Measurements from ENCODE around the gene WNT8B.

Gene WNT8B

DNA sequence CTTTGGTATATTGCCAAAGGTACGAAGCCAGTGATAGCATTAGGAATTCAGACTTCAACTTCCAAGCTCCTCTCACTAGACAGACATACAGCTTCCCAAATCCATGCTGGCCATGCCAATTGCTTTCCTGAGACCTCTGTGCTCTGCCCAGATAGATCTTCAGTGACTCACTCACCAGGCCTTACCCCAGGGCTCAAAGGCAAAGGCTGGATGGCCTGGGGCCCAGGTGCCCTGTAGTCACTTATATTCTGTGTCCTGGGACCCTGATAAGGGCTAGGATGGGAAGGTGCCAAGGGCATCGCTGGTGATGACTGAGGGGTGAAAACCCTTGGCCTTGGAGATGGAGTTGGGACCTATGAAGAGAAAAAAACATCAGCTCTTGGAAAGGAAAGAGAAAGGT is 27.7 kb downstream of the WNT8B start:
- H3K4me3 ChIP-seq (replicated peaks; ENCODE audit: low read depth, low read length) = no peak overlapping the region
- TF ChIP-seq, protein P1, sequence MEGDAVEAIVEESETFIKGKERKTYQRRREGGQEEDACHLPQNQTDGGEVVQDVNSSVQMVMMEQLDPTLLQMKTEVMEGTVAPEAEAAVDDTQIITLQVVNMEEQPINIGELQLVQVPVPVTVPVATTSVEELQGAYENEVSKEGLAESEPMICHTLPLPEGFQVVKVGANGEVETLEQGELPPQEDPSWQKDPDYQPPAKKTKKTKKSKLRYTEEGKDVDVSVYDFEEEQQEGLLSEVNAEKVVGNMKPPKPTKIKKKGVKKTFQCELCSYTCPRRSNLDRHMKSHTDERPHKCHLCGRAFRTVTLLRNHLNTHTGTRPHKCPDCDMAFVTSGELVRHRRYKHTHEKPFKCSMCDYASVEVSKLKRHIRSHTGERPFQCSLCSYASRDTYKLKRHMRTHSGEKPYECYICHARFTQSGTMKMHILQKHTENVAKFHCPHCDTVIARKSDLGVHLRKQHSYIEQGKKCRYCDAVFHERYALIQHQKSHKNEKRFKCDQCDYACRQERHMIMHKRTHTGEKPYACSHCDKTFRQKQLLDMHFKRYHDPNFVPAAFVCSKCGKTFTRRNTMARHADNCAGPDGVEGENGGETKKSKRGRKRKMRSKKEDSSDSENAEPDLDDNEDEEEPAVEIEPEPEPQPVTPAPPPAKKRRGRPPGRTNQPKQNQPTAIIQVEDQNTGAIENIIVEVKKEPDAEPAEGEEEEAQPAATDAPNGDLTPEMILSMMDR (IDR thresholded peaks at IDR 0.05; ENCODE audit: low read length, missing control alignments) = no peak

DNA sequence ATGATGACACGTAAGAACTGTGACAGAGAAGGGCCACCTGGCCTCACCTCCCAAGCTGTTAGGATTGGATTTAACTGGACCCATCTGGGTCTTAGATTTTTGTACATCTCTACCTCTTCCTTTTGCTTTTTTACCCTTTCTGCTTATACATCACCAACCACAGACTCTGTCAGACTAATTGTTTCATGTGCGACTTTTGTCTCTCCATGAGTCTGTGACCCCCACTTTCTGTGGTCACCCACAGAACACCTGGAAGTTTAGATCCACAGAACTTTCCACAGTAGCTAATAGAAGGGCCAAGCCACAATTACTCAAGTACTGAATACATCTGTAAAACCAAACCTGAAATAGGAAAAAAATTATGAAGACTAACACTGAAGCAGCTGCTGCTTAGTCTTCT is 33.8 kb downstream of the WNT8B start:
- H3K4me3 ChIP-seq (replicated peaks; ENCODE audit: low read depth, low read length) = no peak overlapping the region
- TF ChIP-seq, protein P1 (IDR thresholded peaks at IDR 0.05; ENCODE audit: low read length, missing control alignments) = no peak
- no peak for DNase-seq (ENCODE audit: low read depth)

More for the DNA sequence above, 27.7 kb downstream of the WNT8B start:
- DNase-seq (ENCODE audit: low read depth) = no peak

DNA sequence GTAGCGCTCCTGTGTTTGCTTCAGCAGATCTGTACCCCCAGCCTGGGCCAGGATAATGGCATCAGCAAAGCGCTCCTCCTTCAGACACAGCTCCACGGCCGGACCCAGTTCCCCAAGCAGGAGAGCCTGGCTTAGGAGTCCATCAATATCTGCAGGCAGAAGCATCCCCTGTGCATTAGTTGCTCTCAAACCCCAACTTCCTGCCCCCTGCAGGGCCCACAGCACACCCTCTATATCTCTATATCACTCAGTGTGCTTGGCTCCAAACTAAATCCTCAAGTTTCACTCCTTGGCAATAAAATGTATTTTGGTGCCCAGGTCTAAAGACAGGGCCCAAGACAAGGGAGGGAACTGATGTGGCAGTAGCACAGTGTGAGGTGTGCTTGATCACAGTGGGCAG is 35.2 kb downstream of the WNT8B start:
- H3K4me3 ChIP-seq (replicated peaks; ENCODE audit: low read depth, low read length) = no peak overlapping the region
- TF ChIP-seq, protein P1 (IDR thresholded peaks at IDR 0.05; ENCODE audit: low read length, missing control alignments) = no peak
- no peak for DNase-seq (ENCODE audit: low read depth)

DNA sequence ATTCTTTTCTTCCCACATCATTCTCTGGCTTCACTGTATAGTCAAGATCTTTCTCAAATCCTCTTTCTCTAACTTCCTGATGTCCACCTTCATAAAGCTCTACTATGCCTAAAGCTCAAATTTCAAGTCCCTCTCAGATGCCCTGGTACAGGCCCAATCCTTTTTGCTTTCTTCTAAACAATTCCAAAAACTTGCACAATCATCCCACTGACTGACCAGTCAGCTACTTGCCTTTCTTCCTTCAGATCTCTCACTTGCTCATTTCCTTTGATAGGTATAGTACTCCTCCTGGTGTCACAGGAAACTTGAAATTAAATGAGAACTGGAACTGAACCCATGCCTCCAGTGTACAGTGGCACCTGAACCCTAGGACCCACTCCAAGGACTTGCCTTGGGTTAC is 38.6 kb downstream of the WNT8B start:
- TF ChIP-seq, protein P1 (IDR thresholded peaks at IDR 0.05; ENCODE audit: low read length, missing control alignments) = no peak
- no peak overlapping the region for H3K4me3 ChIP-seq (replicated peaks; ENCODE audit: low read depth, low read length)
- DNase-seq (ENCODE audit: low read depth) = peak; percentile 35

DNA sequence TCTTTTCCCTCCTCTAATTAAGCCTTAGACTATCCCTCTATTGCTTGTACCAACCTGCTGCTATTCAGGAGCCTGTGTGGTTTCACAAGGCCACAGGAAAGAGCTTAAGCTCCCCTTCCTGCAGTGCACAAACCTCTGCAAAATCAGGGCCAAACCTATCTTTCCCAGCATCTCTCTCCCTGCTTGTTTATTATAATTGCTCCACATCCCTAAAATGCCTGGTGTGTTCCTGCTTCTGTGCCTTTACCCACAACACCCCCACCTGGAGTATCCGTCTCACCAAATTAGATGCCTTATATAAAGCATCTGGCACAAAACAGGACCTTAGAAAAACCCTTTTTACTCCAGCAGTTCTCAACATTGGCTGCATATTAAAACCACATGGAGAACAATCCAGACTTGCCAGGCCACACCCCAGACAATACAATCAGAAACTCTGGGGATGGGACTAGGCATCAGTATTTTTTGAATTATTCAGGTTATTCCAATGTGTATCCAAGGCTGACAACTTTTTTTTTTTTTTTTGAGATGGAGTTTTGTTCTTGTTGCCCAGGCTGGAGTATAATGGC is 40.2 kb downstream of the WNT8B start:
- no peak overlapping the region for H3K4me3 ChIP-seq (replicated peaks; ENCODE audit: low read depth, low read length)
- no peak for DNase-seq (ENCODE audit: low read depth)
- TF ChIP-seq, protein P1 (IDR thresholded peaks at IDR 0.05; ENCODE audit: low read length, missing control alignments) = no peak

DNA sequence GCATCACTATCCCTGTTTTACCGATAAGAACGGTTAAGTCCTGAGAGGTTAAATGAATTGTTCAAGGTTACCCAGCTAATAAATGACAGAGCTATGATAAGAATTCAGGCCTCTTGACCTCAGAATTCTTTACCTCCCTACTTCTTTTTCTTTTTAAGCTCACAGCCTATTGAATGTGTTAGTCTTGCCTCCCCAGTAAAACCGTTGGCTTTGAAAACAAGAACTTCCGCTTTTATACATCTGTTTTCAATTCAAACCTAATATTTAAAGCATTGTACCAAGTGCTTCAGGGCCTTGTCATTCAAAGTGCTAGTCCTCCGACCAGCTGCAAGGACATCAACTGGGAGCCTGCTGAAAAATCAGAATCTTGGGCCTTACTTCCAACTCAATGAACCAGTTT is 41.3 kb downstream of the WNT8B start:
- TF ChIP-seq, protein P1 (IDR thresholded peaks at IDR 0.05; ENCODE audit: low read length, missing control alignments) = no peak
- no peak for DNase-seq (ENCODE audit: low read depth)
- no peak overlapping the region for H3K4me3 ChIP-seq (replicated peaks; ENCODE audit: low read depth, low read length)

DNA sequence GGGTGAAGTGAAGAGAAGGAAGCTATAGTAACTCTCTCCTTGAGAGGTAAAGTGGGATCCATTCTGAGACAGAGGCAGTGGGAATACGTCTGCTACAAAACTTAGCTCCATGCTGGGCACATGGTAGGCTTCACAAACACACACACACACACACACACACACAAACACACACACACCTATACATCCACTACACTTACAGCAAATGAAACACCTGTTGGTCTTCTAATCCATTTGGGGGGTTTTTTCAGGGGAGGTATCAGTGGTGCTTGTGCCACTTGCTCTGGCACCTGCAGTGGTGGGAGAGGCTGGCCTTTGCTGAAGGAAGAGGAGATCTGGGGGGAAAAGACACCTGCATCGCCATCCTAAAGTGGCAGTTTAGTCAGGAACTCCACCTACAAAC is 42.4 kb downstream of the WNT8B start:
- TF ChIP-seq, protein P1 (IDR thresholded peaks at IDR 0.05; ENCODE audit: low read length, missing control alignments) = no peak

More for the DNA sequence above, 42.4 kb downstream of the WNT8B start:
- no peak for DNase-seq (ENCODE audit: low read depth)
- H3K4me3 ChIP-seq (replicated peaks; ENCODE audit: low read depth, low read length) = no peak overlapping the region

Data from fibroblast of pulmonary artery (primary cell).